ENCODE results near the gene SCMH1. TPM values are rescaled to one million over a fixed set of nuclear protein-coding genes. Genes with fewer than 3 reads are reported as not detected.

SCMH1 gene
- total and polyA plus RNA-seq, 7 donors: 16.2 to 39.4 (median 28.3) TPM

- ATAC-seq (no peak), DNase-seq (no peak)
- WGBS, 3 donors: 97 to 98% (median 98%) methylated on average over 42 to 44 of the region's 44 CpGs
Measured at GRCh38 chr1:41017141-41018017, 224.7 kb downstream of the SCMH1 start.

DNA sequence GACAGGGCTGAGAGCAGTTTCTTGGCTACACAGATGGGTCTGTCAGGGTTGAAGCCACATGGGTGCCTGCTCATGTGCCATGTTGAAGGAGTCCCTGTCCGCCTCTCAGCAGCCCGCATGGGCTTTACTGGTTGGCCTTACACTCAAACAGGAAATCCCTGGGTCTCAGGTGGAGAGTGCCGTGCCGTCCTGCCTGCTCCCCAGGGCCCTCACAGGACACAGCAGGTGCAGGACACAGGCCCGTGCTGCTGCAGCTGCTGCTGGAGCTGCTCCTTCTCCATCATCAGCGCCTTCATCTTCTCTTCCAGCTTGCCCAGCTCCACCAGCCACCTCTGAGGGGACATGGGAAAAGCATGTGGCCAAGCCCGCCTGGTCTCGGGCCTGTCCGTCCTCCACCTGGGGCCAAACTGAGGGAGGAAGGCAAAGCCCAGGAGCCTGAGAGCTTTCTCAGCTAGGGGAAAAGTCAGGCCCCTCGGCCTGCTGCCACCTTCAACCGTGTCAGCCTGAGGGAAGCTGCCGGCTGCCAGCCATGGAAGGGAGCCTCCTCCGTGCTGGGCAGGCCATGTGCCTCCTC, 226.1 kb downstream of the SCMH1 start:
- no peak for DNase-seq
- 62 to 72% (median 69%) methylated on average over 13 of the region's 13 CpGs for WGBS, 3 donors
- H3K27ac ChIP-seq: no peak overlapping the region

More at GRCh38 chr1:41017141-41018017, 224.7 kb downstream of the SCMH1 start:
- no peak for TF ChIP-seq CTCF (IDR thresholded peaks at IDR 0.05)
- Histone ChIP-seq H3K4me3 (no peak overlapping the region), H3K9me3 (no peaks in the 10 kb centered on the region), H3K4me1 (no peaks in the 10 kb centered on the region), H3K36me3 (ENCODE audit: insufficient read depth in 1 of 2, low read depth in 1 of 2) (peaks cover 0 to 27% of the 10 kb centered on the region in 2 donors), H3K27me3 (ENCODE audit: insufficient read depth in 3 of 3, low read length in 2 of 3) (no peaks in the 10 kb centered on the region), H3K27ac (no peak overlapping the region)
- intact Hi-C loops (cut with DNase I): loop anchor here in 1 of 2 donors (10.0 kb wide), 1 partner anchor 217 kb away; no protein-coding TSS in a partner anchor

GRCh38 chr1:41015281-41015896, 226.7 kb downstream of the SCMH1 start:
- intact Hi-C loops (cut with DNase I): loop anchor here in 1 of 2 donors (10.0 kb wide), 1 partner anchor 219 kb away; no protein-coding TSS in a partner anchor
- Histone ChIP-seq H3K36me3 (ENCODE audit: insufficient read depth in 1 of 2, low read depth in 1 of 2) (peaks cover 7 to 47% of the 10 kb centered on the region in 2 donors), H3K9me3 (no peaks in the 10 kb centered on the region), H3K27me3 (ENCODE audit: insufficient read depth in 3 of 3, low read length in 2 of 3) (no peaks in the 10 kb centered on the region), H3K27ac (no peak overlapping the region), H3K4me3 (no peak overlapping the region), H3K4me1 (no peaks in the 10 kb centered on the region)
- WGBS, 3 donors: 62 to 69% (median 66%) methylated on average over 5 of the region's 5 CpGs
- DNase-seq (no peak), ATAC-seq (no peak)
- no peak for TF ChIP-seq CTCF (IDR thresholded peaks at IDR 0.05)

More for the DNA sequence above, 226.1 kb downstream of the SCMH1 start:
- H3K4me3 ChIP-seq: no peak overlapping the region
- intact Hi-C loops (cut with DNase I): loop anchor here in 1 of 2 donors (10.0 kb wide), 1 partner anchor 219 kb away; no protein-coding TSS in a partner anchor
- TF ChIP-seq CTCF (IDR thresholded peaks at IDR 0.05): no peak
- H3K27me3 ChIP-seq (ENCODE audit: insufficient read depth in 3 of 3, low read length in 2 of 3): no peaks in the 10 kb centered on the region
- no peaks in the 10 kb centered on the region for H3K4me1 ChIP-seq
- H3K9me3 ChIP-seq: no peaks in the 10 kb centered on the region
- ATAC-seq: no peak
- peaks cover 4 to 41% of the 10 kb centered on the region in 2 donors for H3K36me3 ChIP-seq (ENCODE audit: insufficient read depth in 1 of 2, low read depth in 1 of 2)

- TF ChIP-seq CTCF (IDR thresholded peaks at IDR 0.05): no peak
- Histone ChIP-seq H3K4me3 (no peak overlapping the region), H3K36me3 (ENCODE audit: insufficient read depth in 1 of 2, low read depth in 1 of 2) (peaks cover 7 to 52% of the 10 kb centered on the region in 2 donors), H3K9me3 (no peaks in the 10 kb centered on the region), H3K27ac (no peak overlapping the region), H3K27me3 (ENCODE audit: insufficient read depth in 3 of 3, low read length in 2 of 3) (no peaks in the 10 kb centered on the region), H3K4me1 (no peaks in the 10 kb centered on the region)
- no peak for ATAC-seq
- 70 to 78% (median 72%) methylated on average over 8 of the region's 8 CpGs for WGBS, 3 donors
- DNase-seq: no peak
- intact Hi-C loops (cut with DNase I): loop anchor here in 1 of 2 donors (10.0 kb wide), 1 partner anchor 220 kb away; no protein-coding TSS in a partner anchor
Measured at GRCh38 chr1:41014871-41015270, 227.2 kb downstream of the SCMH1 start.

Data from psoas muscle (tissue), 8 donors.